NK-92 (cell line): Measurements from ENCODE around the gene KRTAP4-9.
"Not testable (repeated sequence)": the region's sequence is repeated elsewhere in the genome, so short reads cannot be mapped to it uniquely, and the experiment has no call there.

Source experiments
- DNase-seq: peaks from one replicate; lab custom pipeline; 2025; ENCODE audit not compliant: unreplicated experiment; lab: John Stamatoyannopoulos, UW

The KRTAP4-9 gene

GRCh38 chr17:41096055-41096454 is 9.1 kb upstream of the KRTAP4-9 start:
- no peak for DNase-seq

GRCh38 chr17:41098042-41098441 is 7.1 kb upstream of the KRTAP4-9 start, which contains the start of gene KRTAP4-8:
Gene KRTAP4-8 (minus strand): TSS chr17:41098142. CDS start chr17:41098084, 58 bp downstream.
- no peak for DNase-seq

GRCh38 chr17:41098481-41098880 is 6.7 kb upstream of the KRTAP4-9 start:
- no peak for DNase-seq

DNA sequence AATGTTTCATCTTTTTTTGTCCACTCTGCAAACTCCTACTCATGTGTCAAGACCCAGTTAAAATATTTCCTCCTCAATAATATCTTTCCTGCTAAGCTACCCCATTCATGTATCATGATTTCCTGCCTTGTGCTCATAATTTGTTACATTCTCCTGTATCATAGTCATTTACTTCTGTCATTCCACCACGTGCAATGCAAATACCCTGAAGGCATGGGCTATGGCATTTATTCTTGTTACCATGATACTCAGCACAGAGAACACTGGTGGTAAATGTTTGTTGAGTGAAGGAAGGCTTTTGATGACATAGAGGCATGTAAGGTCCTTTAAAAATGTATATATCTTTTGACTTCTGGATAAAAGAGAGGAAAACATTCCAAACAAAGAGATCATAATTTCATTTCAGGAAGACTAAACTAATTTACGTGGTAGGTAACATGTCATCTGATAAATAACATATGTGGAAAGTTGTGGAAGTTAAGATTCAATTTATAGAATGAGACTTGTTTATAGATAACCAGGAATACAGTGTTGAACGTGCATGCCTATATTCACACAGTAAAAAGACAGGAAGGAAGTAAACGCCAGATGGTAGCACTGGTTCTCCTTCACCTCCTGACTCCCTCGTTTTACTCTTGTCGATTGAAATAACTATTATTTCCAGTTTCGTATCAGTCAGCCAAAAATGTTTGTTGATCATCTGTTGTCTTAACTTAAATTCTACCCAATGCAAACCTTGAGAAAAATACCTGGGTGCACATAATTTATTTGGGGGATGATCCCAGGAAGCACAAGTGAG is 5.3 kb upstream of the KRTAP4-9 start:
- DNase-seq = not testable (repeated sequence)

GRCh38 chr17:41101586-41102259 is 3.5 kb upstream of the KRTAP4-9 start, which contains the start of gene KRTAP4-16:
Gene KRTAP4-16 (minus strand): TSS chr17:41102209. CDS start chr17:41102209, 0 bp downstream.
- no peak for DNase-seq

- DNase-seq = no peak
Measured at GRCh38 chr17:41103896-41104295, 1.3 kb upstream of the KRTAP4-9 start.

- DNase-seq = not testable (repeated sequence)
Measured at GRCh38 chr17:41104386-41105038, 677 bp upstream of the KRTAP4-9 start.

GRCh38 chr17:41107941-41108450 is 2.8 kb downstream of the KRTAP4-9 start:
- DNase-seq = no peak

DNA sequence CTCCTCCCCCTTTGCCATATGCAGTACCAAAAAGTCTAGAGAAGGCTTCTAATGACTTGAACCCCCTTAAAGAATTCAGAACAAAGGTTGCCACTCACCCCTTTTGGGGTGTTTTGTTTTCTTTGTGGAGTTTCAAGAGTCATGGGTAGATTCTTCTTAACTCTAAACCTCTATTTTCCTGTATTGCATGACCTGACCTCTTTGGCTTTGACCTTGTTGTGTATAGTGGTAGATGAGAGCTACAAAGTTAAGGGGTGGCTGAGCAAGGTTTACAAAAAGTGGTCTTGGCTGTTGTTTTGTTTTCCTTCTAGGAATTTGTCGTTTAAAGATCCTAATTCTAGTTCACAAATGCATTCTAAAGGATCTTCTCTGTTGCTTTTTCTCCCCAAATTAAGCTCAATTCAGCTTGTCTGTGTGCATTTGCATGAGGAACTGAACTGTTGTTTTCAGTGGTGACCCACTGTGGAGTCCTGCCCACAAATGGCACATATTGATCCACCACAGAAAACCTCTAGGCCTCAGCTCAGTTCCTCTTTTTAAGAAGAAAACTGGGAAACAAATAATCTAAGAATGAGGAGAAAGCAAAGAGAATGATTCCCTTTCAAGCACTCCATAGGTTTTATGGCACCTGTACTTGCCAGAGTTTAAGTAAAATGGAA is 3.7 kb downstream of the KRTAP4-9 start:
- DNase-seq = not testable (repeated sequence)

GRCh38 chr17:41111151-41111885 is 6.1 kb downstream of the KRTAP4-9 start:
- DNase-seq = no peak

DNA sequence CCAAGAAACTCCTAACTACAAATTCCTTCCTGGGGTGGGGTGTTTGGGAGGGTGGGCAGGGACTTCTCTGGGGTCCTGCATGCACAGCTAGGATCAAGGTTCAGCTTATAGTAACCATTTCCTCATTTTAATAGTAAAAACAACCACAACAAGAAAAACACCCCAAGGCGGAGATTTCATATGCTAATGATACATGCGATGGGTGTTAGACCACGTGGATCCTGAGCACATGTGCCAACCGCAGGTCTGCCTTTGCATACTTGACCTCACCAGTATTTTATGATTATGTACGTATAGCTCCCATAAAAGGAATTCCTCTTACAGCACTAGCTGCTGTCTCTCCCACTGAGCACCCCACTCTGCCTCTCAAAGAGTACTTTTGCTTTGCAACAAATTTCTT is 11.1 kb downstream of the KRTAP4-9 start:
- no peak for DNase-seq

- DNase-seq = not testable (repeated sequence)
Measured at GRCh38 chr17:41117846-41118386, 12.7 kb downstream of the KRTAP4-9 start, which contains the start of gene KRTAP4-11. Gene KRTAP4-11 (minus strand): TSS chr17:41118373. CDS start chr17:41118315, 58 bp downstream.

DNA sequence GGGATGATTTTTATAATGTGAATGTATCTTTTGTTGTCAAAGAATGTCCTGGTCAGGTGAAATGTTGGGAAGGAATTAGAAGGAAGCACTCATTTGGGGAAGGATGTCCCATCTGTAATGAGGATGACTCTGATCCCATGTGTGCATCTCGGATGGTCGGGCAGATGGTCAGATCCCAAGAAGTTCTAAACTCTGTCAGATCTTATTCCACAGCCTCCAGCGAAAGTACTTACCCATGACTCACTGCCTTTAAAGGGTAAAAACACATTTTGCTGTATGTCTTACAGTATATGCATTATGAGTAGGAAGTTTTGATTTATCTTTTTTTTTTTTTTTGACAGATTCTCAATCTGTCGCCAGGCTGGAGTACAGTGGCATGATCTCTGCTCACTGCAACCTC is 13.5 kb downstream of the KRTAP4-9 start:
- no peak for DNase-seq

GRCh38 chr17:41119696-41120690 is 14.8 kb downstream of the KRTAP4-9 start:
- DNase-seq = not testable (repeated sequence)

- no peak for DNase-seq
Measured at GRCh38 chr17:41121742-41122141, 16.6 kb downstream of the KRTAP4-9 start.

DNA sequence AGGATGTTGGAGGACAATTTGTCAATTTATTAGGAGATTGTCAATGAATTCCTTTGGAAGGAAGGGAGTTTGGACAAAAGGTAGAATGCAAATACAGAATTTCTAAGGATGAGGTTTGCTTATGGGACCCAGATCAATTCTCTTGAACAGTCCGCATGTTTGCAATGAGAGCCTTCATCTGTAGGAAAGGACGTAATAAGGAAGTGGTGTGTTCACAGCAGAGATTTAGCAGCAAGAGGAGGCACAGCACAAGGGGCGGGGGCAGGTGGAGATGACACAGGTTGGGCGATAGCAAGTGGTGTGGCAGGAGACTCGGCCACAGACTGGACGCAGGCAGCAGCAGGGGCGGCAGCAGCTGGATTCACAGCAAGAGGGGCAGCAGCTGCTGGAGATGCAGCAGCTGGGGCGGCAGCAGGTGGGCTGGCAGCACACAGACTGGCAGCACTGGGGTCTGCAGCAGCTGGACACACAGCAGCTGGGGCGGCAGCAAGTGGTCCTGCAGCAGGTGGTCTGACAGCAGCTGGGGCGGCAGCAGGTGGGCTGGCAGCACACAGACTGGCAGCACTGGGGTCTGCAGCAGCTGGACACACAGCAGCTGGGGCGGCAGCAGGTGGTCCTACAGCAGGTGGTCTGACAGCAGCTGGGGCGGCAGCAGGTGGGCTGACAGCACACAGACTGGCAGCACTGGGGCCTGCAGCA is 18.3 kb downstream of the KRTAP4-9 start:
- not testable (repeated sequence) for DNase-seq

GRCh38 chr17:41123991-41124371 is 18.8 kb downstream of the KRTAP4-9 start, which contains the start of gene KRTAP4-12:
Gene KRTAP4-12 (minus strand): TSS chr17:41124182. CDS start chr17:41124122, 60 bp downstream.
- DNase-seq = not testable (repeated sequence)

DNA sequence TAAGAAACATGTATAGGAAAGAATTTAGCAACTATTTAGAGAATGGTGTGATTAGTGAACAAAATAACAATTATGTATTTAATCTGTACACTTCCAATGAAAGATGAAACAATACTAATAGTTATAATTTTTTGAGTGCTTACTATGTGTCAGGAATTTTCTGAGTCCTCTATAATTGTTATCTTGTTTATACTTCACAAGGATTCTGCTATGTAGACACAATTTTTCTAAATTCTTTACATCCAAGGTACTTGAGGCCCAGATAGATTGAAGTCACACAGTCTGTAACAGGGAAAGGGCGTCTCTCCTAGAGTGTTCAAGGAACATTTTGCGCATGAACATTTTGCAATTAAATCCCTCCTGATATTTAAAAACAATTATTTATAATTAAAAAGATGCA is 19.9 kb downstream of the KRTAP4-9 start:
- DNase-seq = no peak
